ENCODE results near the gene DNAJC6. TPM values are rescaled to one million over a fixed set of nuclear protein-coding genes. Genes with fewer than 3 reads are reported as not detected.

The DNAJC6 gene
- total and polyA plus RNA-seq, 2 of the 13 experiments (the other 11 are each of a cell fraction or from before 2014, with no cell fraction given), result 1.0 to 1.6 TPM

- no peak for TF ChIP-seq PHF21A (CRISPR knock-in tag; IDR thresholded peaks at IDR 0.05)
- TF ChIP-seq, protein P1, sequence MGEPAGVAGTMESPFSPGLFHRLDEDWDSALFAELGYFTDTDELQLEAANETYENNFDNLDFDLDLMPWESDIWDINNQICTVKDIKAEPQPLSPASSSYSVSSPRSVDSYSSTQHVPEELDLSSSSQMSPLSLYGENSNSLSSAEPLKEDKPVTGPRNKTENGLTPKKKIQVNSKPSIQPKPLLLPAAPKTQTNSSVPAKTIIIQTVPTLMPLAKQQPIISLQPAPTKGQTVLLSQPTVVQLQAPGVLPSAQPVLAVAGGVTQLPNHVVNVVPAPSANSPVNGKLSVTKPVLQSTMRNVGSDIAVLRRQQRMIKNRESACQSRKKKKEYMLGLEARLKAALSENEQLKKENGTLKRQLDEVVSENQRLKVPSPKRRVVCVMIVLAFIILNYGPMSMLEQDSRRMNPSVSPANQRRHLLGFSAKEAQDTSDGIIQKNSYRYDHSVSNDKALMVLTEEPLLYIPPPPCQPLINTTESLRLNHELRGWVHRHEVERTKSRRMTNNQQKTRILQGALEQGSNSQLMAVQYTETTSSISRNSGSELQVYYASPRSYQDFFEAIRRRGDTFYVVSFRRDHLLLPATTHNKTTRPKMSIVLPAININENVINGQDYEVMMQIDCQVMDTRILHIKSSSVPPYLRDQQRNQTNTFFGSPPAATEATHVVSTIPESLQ (CRISPR knock-in tag; conservative IDR thresholded peaks at IDR 0.05), result no peak
- no peak for TF ChIP-seq POLR2A (IDR thresholded peaks at IDR 0.05; ENCODE audit: insufficient read depth in 1 of 2, low read depth in 2 of 2, low read length in 2 of 2)
- no peak for TF ChIP-seq MTF2 (CRISPR knock-in tag; IDR thresholded peaks at IDR 0.05; ENCODE audit: borderline replicate concordance)
- TF ChIP-seq ZFP90 (CRISPR knock-in tag; IDR thresholded peaks at IDR 0.05; ENCODE audit: borderline replicate concordance), result no peak
- no peak for TF ChIP-seq WIZ (CRISPR knock-in tag; IDR thresholded peaks at IDR 0.05)
- TF ChIP-seq ARID5B (CRISPR knock-in tag; IDR thresholded peaks at IDR 0.05), result no peak
- TF ChIP-seq HOXD1 (CRISPR knock-in tag; IDR thresholded peaks at IDR 0.05), result no peak
- TF ChIP-seq SMC3 (IDR thresholded peaks at IDR 0.05; ENCODE audit: low read length), result no peak
Observed at GRCh38 chr1:65456481-65456880, 147.1 kb downstream of the DNAJC6 start (continued).
